IMR-90 (cell line): ENCODE measurements around the gene TRIM32. TPM values are rescaled to one million over a fixed set of nuclear protein-coding genes. Genes with fewer than 3 reads are reported as not detected.
A peak's percentile ranks its signal among the peaks of the same experiment; 100 is the strongest.

Source experiments
- ATAC-seq: fragments of 200-7000 bp; cut with Tn5 transposase; 2 replicates; pipeline ENCODE4 v1.9.1; 2020; ENCODE audit warnings: low read depth, mild to moderate bottlenecking, moderate library complexity
- BruUV-seq: library from RNA; stranded (reverse); fragments of 400-500 nt; replicated peaks from 2 replicates; lab custom pipeline; 2021; lab: Mats Ljungman, UMichigan
- CTCF ChIA-PET: fragments of 300-600 bp; formaldehyde crosslinking; extraction: SDS; loops from one replicate; lab custom pipeline; 2021; ENCODE audit warnings: antibody characterized with exemption; lab: Yijun Ruan, JAX
- POLR2A ChIA-PET: fragments of 300-600 bp; sonication (Branson Sonifier 250); formaldehyde crosslinking; loops from one replicate; lab custom pipeline; 2022; ENCODE audit warnings: antibody characterized with exemption; ENCODE audit not compliant: unreplicated experiment; lab: Charles Lee
- DNase-seq: peaks from one replicate; pipeline ENCODE4 v3.0.0; 2013
- H2AFZ ChIP-seq: replicated peaks from 2 replicates; pipeline ENCODE3; 2013; ENCODE audit warnings: low read length, mild to moderate bottlenecking; ENCODE audit not compliant: poor library complexity
- H2AK5ac ChIP-seq: 2 replicates; pipeline ENCODE4 v1.6.1; 2013; ENCODE audit warnings: low read depth, low read length, inconsistent platforms
- H2AK9ac ChIP-seq: replicated peaks from 2 replicates; pipeline ENCODE3; 2013; ENCODE audit warnings: mild to moderate bottlenecking, low read depth, low read length, moderate library complexity; ENCODE audit not compliant: poor library complexity
- H2BK120ac ChIP-seq: 2 replicates; pipeline ENCODE4 v1.6.1; 2013; ENCODE audit warnings: low read depth, low read length, inconsistent platforms
- H2BK15ac ChIP-seq: 3 replicates; pipeline ENCODE4 v1.6.1; 2013; ENCODE audit warnings: low read depth, low read length, inconsistent platforms
- H2BK20ac ChIP-seq: 2 replicates; pipeline ENCODE4 v1.6.1; 2013; ENCODE audit warnings: low read depth, mild to moderate bottlenecking, inconsistent platforms, low read length, moderate library complexity
- H2BK5ac ChIP-seq: 2 replicates; pipeline ENCODE4 v1.6.1; 2013; ENCODE audit warnings: mild to moderate bottlenecking, low read depth, low read length, inconsistent platforms; ENCODE audit not compliant: poor library complexity, severe bottlenecking
- H3K14ac ChIP-seq: replicated peaks from 2 replicates; pipeline ENCODE4 v1.6.1; 2013; ENCODE audit warnings: low read depth, low read length, inconsistent platforms
- H3K18ac ChIP-seq: 2 replicates; pipeline ENCODE4 v1.6.1; 2013; ENCODE audit warnings: low read depth, low read length, control low read depth
- H3K23ac ChIP-seq: 2 replicates; pipeline ENCODE4 v1.6.1; 2013; ENCODE audit warnings: low read depth, low read length, inconsistent platforms
- H3K27ac ChIP-seq: 2 replicates; pipeline ENCODE4 v1.5.1; 2013; ENCODE audit warnings: mild to moderate bottlenecking, control low read depth, low read length; ENCODE audit not compliant: insufficient read depth
- H3K27me3 ChIP-seq: 2 replicates; pipeline ENCODE4 v1.6.1; 2013; ENCODE audit warnings: low read length; ENCODE audit not compliant: control insufficient read depth, insufficient read depth
- H3K36me3 ChIP-seq: 2 replicates; pipeline ENCODE4 v1.6.1; 2013; ENCODE audit warnings: low read length, mixed read lengths; ENCODE audit not compliant: control insufficient read depth, insufficient read depth
- H3K4ac ChIP-seq: 2 replicates; pipeline ENCODE4 v1.6.1; 2013; ENCODE audit warnings: low read depth, low read length, inconsistent platforms
- H3K4me1 ChIP-seq: 2 replicates; pipeline ENCODE4 v1.6.1; 2013; ENCODE audit warnings: low read length, mixed read lengths; ENCODE audit not compliant: control insufficient read depth, insufficient read depth
- H3K4me2 ChIP-seq: 2 replicates; pipeline ENCODE4 v1.6.1; 2013; ENCODE audit warnings: low read depth, mild to moderate bottlenecking, control low read depth, low read length, moderate library complexity
- H3K4me3 ChIP-seq: 2 replicates; pipeline ENCODE4 v1.5.1; 2013; ENCODE audit warnings: low read depth, mild to moderate bottlenecking, control low read depth, low read length, moderate library complexity; ENCODE audit not compliant: insufficient read depth
- H3K56ac ChIP-seq: 2 replicates; pipeline ENCODE4 v1.6.1; 2013; ENCODE audit warnings: low read length, inconsistent platforms; ENCODE audit not compliant: insufficient read depth; ENCODE audit errors: extremely low read depth
- H3K79me1 ChIP-seq, 2 experiments: 2 replicates each; pipeline ENCODE4 v1.6.1; 2013; ENCODE audit warnings: low read length in 2 of 2, inconsistent platforms in 1 of 2, low read depth in 1 of 2
- H3K9ac ChIP-seq: 2 replicates; pipeline ENCODE4 v1.6.1; 2013; ENCODE audit warnings: low read depth, low read length, control low read depth
- H3K9me1 ChIP-seq: 2 replicates; pipeline ENCODE4 v1.6.1; 2013; ENCODE audit warnings: low read length, inconsistent platforms; ENCODE audit not compliant: insufficient read depth
- H3K9me3 ChIP-seq: 2 replicates; pipeline ENCODE4 v1.6.1; 2013; ENCODE audit warnings: low read length; ENCODE audit not compliant: control insufficient read depth, insufficient read depth
- H4K20me1 ChIP-seq: 2 replicates; pipeline ENCODE4 v1.6.1; 2013; ENCODE audit warnings: low read length, inconsistent platforms; ENCODE audit not compliant: insufficient read depth
- H4K5ac ChIP-seq: 2 replicates; pipeline ENCODE4 v1.6.1; 2013; ENCODE audit warnings: mild to moderate bottlenecking, low read depth, low read length, control low read depth
- H4K8ac ChIP-seq, 2 experiments: 2 replicates each; pipeline ENCODE4 v1.6.1; 2013; ENCODE audit warnings: low read depth in 2 of 2, low read length in 2 of 2, control low read depth in 1 of 2, inconsistent platforms in 1 of 2
- H4K91ac ChIP-seq: 2 replicates; pipeline ENCODE4 v1.6.1; 2013; ENCODE audit warnings: low read depth, low read length, inconsistent platforms; ENCODE audit not compliant: insufficient read depth
- CEBPB ChIP-seq: IDR thresholded peaks from 2 replicates; pipeline ENCODE4 v1.6.1; 2012; ENCODE audit warnings: low read depth, low read length, improper control_type of control experiment
- CHD1 ChIP-seq: IDR thresholded peaks from 2 replicates; pipeline ENCODE4 v1.6.1; 2012; ENCODE audit warnings: low read depth, low read length, improper control_type of control experiment
- NFE2L2 ChIP-seq: fragments of 150-350 bp; IDR thresholded peaks from 2 replicates; pipeline ENCODE4 v1.6.1; 2016; ENCODE audit warnings: low read depth, mild to moderate bottlenecking, low read length
- dilution Hi-C: fragments of 300-500 bp; cut with HindIII; formaldehyde crosslinking; loops from one replicate; pipeline ENCODE4 v1.14.3; 2018; ENCODE audit warnings: low sequenced_read_pairs; ENCODE audit not compliant: unreplicated experiment
- in situ Hi-C: fragments of 300-500 bp; cut with MboI; formaldehyde crosslinking; loops from 3 replicates; pipeline ENCODE4 v1.14.3; 2019; ENCODE audit warnings: low sequenced_read_pairs, inconsistent platforms, mixed read lengths
- intact Hi-C: fragments of 100-400 bp; cut with micrococcal nuclease; formaldehyde crosslinking; loops from 2 replicates; pipeline ENCODE4 v1.10.0; 2022
- polyA plus RNA-seq, 3 experiments: library from polyadenylated mRNA; depleted of rRNA; stranded (reverse); fragments of >200 nt; gene quantifications; 2 replicates each; pipeline ENCODE4 v1.2.3, GENCODE V29; 2012; ENCODE audit warnings: low replicate concordance in 1 of 3
- total RNA-seq: library from RNA; depleted of rRNA; stranded (reverse); fragments of >200 nt; gene quantifications from 2 replicates; pipeline ENCODE4 v1.2.3, GENCODE V29; 2012

The TRIM32 gene
- total and polyA plus RNA-seq, 2 of the 4 experiments (the other 2 are of a cell fraction), result 12.8 to 31.0 TPM

GRCh38 chr9:116639251-116639741 lies 47.8 kb upstream of the TRIM32 start:
- no peak overlapping the region for H3K4ac ChIP-seq
- no peak overlapping the region for H2BK15ac ChIP-seq
- in situ Hi-C loops (no loop called here), intact Hi-C loops (no loop called here), dilution Hi-C loops (no loop called here)
- H4K20me1 ChIP-seq, result no peaks in the 10 kb centered on the region
- no peak overlapping the region for H2BK5ac ChIP-seq
- H2BK120ac ChIP-seq, result no peak overlapping the region
- no peak overlapping the region for H3K56ac ChIP-seq
- peaks cover 5% of the 10 kb centered on the region for H3K4me1 ChIP-seq
- H3K23ac ChIP-seq, result no peak overlapping the region
- H3K18ac ChIP-seq, result no peak overlapping the region
- ChIA-PET POLR2A (no interaction called here), CTCF (no interaction called here)
- H2AK9ac ChIP-seq, result no peak overlapping the region
- H4K8ac ChIP-seq, result no peak overlapping the region
- peak; percentile 50 for ATAC-seq
- H2AK5ac ChIP-seq, result no peak overlapping the region
- peak; percentile 55 for DNase-seq
- H3K4me2 ChIP-seq, result no peak overlapping the region
- TF ChIP-seq CEBPB (peak; percentile 39; the same call in 1 of the 2 replicates), NFE2L2 (no peak), CHD1 (no peak)
- H4K91ac ChIP-seq, result no peak overlapping the region
- no peak overlapping the region for H2AFZ ChIP-seq
- no peak overlapping the region for H3K9ac ChIP-seq
- no peaks in the 10 kb centered on the region for H3K9me1 ChIP-seq
- no peak overlapping the region for H4K5ac ChIP-seq
- no peaks in the 10 kb centered on the region for H3K9me3 ChIP-seq
- H2BK20ac ChIP-seq, result no peak overlapping the region
- no peak overlapping the region for H3K4me3 ChIP-seq
- BruUV-seq, result no TSS peak
- H3K79me1 ChIP-seq, result no peaks in the 10 kb centered on the region
- H3K36me3 ChIP-seq, result no peaks in the 10 kb centered on the region
- no peak overlapping the region for H3K14ac ChIP-seq
- H3K27me3 ChIP-seq, result no peaks in the 10 kb centered on the region
- H3K27ac ChIP-seq, result no peak overlapping the region
